ENCODE measurements around the gene SYNE1.
"Not testable (repeated sequence)": the region's sequence is repeated elsewhere in the genome, so short reads cannot be mapped to it uniquely, and the experiment has no call there.

The SYNE1 gene

DNA sequence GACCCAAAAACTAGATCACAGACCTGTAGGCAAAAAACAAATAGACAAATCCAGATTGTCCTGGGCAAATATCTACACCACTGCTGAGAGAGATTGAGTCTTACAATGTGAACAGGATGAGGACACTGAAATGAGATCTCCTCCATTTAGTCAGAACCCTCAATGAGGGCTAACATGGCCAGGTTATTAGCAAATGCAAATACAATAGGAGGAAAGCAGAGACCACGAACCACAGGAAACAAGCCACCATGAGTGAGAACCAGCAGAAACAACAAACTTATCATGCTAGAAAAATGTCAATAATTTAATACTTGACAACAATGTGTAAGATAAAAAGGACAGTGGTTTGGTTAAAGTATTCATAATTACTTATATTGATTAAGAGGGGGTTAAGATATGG lies 162.8 kb downstream of the SYNE1 start:
- no peak for DNase-seq

DNA sequence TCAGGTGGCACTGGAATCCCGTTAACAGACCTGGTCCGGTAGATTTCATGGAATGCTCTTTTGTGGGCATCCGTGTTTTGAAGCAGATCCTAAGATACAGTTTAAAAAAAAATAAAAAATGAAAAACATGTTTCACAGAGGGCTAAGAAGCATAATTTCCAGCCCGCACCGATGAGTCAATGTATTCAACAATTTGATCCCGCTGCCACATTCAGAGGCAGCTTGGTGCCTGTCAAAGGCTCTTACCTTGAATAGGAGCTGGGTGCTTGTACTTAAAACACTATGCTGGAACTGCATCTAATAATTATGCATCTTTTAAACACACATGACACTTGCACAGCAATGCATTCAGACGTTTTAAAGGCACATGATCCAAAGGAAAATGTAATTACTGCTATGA lies 164.8 kb downstream of the SYNE1 start:
- DNase-seq: no peak

DNA sequence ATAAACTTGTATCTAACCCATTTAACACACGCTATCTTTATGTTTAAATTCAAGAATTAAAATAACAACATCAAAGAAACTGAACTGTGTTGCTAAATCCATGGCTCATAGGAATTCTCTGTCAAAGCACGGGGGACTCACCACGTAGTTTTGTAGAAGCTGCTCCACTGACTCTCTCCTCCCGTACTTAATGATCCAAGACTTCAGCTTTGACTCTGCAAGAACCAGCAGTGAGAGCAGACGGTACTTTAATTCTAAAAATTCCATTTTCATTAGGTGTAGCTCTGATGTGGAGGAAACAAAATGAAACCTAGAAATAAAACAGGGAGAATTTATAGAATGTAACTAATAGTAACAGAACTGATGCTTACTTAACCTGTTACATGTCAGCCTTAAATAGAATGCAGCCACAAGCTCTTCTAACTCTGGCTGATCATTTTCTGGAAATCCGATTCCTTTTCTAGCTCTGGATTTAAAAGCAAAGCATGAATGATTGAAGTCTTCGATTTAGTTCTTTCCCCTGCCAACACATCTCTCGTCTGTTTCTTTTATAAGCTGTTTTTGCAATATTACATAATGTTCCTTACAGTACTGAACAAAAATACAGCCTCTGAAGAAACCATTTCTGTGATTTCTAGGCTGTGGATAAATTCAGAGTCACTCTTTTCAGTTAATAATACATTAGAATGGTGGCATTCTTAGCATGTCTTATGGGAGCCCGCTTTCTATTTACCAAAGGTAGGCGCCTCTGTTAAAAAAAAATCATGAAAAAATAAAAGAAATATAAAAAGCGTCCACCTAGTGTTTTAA lies 165.5 kb downstream of the SYNE1 start:
- DNase-seq: no peak

DNA sequence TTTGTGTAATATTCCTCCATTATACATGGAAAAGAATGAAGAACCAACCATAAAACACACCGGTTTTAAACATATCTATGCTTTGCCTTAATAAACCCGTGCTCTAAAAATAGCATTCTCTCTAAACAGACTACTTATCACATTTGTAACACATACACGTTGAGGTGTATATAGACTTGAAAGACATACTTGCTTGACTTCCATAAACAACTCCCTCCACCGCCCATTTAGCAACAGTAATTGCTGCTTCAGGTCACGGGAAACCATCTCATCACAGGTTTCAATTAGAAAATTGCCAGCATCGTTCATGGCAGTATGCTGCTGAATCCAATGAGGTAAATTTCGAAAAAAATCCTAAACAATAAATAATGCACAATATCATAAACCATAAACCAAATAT lies 174.0 kb downstream of the SYNE1 start:
- no peak for DNase-seq

DNA sequence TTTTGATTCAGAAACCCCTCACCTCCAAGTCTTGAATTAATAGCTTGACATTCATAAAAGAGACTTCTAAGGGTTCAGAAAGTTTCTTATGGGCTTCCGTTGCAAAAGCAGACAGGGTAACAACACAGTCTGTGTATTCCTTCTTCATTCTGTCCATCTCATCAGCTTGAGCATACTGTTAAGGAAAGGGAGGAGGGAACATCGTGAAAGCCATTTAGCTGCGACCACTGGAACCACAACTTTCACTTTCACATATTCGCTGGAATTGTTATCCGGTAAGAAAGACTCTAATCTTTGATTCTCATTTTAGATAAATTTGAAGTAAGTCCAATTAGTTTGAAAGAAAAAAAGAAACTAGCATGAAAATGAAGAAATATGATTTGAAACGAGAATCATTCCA lies 174.4 kb downstream of the SYNE1 start:
- no peak for DNase-seq

DNA sequence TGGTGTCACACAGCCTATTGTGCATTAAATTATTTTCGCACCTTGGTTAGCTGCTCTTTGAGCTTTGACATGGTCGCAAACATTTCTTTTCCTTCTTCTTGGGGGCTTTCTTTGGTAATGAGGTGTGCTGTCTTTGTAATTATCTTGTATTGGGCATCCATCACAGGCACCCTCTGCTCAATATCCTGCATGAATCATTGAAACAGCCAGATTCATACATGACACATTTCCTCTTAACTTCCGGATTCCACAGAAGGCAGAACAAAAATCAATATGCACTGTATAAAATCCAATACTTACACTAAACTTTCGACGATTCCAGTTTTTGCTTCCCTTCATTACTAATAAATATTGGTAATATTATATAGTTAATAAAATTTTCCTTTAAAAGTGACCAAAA lies 175.6 kb downstream of the SYNE1 start:
- no peak for DNase-seq

DNA sequence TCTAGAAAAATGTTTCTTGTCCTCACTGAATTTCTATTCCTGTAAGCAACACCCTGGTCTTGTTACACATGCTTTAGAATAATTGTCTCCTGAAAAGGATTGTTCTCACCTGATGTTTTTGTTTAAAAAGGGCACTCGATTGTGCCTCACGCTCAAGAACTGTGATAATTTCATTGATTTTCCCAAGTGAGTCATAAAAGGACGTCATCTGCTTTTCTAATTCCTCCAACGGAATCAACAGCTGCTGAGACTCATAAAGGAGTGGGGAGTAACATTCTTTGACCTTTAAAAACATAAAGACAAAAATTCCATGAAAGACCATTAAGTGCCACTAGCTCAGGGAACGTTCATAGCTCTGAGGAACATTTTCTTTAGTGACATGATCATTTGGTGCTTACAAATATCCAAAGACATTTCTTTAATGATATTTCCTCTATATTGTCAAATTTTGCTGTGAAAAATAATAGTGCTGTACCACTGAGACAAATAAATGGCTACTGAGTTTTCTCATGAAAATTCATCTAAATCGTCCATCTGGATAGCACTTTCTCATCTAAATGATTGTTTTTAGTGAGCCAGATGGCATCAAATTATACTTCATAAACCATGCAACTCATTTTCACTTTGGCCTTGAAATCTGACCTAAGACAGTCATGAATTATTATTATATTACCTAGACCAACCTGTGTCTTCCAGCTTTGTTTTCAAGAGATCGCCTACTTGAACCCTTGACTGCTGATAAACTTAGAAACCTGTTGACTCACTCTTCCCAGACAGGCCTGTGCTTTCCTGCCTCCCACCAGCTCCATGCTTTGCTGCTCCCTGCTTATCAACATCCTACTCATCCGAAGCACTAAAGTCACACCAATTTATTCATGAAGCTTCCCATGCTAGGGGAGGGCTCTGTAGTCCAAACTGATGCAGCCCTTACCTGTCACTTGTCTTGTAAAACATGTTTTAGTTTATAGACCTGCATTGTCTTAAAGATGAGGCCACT lies 178.2 kb downstream of the SYNE1 start:
- no peak for DNase-seq

DNA sequence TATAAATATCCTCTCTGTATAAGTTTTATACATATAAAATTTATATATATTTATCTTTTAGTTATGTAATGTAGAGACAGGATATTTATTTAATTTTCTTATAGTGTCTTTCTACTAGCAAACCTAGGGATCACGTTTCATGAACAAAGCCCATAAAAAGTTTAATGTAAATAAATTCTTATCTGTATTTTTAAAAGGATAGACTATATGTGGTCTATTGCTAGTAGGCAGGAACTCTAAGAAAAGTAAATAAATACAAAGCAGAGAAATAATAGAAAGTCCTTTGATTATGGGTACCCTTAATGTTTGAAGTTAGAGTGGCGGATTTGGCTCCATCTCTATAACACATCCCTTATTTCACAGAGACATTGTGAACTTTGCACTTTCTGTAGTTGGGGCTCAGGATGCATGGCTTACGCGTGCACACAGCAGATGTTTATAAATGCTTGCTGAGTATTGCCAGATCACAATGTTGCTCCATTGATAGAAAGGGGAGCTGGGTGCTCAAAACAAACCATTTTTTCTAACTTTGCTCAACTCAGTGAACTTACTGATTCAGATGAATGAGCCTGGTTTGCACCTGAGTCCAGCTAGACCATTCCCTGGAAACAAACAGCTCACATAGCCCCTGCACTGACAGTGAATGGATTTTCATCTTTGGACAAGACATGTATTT lies 179.1 kb downstream of the SYNE1 start:
- no peak for DNase-seq

DNA sequence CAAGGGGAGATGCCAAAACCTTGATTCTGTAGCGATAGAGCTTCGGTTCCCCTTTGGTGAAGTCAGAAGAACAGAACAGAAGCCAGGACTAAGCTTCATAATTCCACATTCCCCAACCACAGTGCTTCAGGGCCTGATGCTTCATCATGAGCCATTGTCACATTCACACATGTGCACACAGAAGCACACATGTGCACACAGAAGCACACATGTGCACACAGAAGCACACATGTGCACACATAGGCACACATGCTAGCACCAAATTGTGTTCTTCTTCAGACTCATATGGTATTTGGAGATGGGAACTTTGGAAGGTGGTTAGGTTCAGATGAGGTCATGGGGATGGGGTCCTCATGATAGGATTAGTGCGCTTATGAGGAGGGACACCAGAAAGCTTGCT lies 183.2 kb downstream of the SYNE1 start:
- DNase-seq: no peak

DNA sequence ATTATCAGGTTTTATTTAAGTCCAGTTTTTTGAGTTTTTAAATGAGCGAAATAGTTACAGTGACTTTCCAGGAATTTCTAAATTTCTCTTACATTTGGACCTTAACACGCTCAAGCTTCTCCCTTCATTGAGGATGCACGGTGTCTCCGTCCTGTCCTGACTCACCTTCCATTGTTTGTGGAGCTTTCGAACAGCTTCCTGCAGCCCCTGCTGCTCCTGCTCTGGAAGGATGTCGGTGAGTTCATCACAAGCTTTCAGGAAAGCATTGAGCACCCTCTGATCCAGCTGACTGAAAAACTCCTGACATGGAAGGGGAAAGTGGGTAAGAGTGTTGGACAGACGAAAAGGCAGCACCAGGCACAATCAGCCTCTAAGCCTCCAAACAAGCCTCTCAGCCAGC lies 183.7 kb downstream of the SYNE1 start:
- DNase-seq: no peak

DNA sequence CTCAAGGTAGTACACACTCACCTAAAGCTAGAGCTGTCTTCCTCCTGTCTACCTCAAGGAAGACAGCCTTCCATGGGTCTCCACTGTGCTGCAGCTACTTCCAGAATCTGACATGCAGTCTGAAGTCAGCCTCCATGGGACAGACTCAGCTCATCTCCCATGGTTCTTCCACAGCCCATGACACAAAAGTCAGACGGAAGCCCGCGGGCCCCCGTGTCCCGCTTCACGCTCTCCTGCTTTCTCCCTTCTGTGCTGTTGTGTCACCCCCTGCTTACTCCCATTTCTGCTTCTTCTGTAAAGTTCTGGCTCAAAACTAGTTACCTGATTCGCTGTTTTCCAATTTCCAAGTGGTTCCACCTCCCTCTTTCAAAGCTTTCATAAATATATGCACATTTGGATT lies 184.5 kb downstream of the SYNE1 start:
- no peak for DNase-seq

DNA sequence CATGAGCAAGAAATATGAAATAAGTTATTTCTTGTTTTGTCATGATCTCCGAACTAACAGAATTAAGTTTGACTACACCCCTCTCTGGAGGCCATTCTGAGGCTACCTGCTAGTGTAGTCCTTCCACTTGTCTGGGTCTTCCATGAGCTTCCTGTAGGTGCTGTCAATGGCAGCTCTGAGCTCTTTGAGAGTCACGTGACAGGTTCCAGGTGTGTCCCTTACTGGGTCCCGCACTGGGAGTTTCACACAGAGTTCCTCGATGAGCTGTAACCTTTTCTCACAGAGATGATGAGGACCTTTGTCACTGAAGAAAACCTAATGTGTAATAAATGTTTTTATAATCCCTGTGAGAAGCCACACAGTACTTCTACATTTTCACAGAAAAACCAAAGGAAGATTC lies 186.6 kb downstream of the SYNE1 start:
- DNase-seq: no peak

DNA sequence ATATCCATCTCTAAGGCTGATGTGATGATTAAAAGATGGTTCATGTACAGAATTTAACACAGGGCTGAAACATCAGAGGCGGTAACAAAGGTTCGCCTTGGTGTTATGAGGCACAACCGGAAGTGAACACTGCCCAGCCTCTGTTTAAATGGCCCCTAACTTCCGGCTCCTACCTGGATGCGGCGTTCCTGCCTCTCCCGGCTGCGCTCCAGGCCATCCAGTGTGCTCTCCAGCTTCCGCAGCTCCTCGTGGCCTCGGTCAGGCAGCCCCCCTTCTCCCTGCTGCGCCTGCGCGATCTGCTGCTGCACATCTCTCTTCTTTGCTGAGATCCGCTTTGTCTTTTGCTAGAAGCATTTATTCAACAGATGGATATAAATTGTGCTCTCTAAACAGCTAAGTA lies 195.3 kb downstream of the SYNE1 start:
- DNase-seq: no peak

DNA sequence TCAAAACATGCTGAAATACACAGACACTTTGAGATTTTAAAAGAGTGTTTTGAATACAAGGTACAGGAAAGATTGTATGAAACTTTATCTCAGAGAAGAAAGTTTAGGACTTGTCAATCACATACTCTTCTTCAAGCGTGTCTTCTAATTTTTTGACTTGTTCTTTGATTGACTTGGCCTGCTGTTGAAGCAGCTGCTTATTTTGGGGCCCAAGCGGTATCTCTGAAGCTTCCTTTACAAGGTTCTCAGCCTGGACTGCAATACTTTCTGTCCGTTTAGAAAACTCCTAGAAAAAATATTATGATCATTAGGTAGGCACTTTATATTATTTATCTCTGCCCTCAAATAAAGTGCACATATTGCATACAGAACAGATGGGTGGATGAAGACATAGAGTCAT lies 201.3 kb downstream of the SYNE1 start:
- DNase-seq: no peak

DNA sequence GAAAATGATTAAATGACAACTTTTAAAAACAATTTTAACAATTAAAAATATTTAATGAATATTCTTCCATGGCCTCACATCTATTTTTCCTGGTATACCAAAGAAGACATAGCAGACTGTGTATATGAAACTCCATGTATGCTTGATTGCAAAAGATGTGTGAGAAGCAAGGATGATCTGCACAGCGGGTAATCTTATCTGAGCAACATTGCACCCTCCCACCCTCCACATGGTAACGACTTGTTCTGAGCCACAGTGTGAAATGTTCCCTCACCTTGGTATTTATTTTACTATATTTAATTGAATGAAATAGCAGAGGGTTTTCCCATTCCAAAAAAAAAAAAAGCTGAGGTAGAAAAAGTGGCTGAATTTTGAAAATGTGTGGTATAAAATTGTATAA lies 204.4 kb downstream of the SYNE1 start:
- no peak for DNase-seq

DNA sequence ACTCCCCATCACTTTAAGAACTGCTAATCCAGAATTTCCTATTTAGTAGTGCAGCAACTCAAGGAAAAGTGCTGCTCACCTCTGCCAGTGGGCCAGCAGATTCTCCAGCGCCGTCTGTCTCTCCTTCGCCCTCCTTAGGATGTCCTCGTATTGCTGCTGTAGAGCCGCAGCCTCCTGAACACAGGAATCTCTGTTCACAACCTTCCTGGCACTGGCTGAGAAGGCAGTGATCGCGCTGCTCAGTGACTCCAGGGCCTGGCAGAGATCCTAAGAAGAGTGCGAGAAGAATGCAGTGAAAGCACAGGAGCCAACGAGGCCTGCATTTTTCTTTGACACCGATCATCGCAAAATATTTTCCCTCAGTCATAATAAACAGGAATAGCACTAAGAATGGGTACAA lies 209.0 kb downstream of the SYNE1 start:
- no peak for DNase-seq

DNA sequence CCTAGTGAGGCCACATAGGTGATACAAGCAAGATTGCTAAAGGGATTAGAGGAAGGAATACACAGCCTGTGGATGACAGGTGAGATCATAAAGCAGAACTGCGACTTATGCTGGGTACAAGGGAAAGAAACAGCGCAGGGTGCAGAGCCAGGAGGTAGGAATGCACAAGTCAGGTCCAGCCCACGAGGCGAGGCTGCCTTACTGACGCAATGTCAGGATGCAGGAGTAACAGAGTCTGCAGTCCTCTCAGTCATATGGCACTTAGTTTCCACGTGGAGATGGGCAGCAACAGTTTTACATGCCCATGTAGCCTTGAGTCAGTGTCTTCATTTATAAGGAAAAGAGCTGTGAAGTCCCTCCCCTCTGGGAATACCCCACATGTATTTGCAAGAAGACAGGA lies 210.9 kb downstream of the SYNE1 start:
- no peak for DNase-seq

DNA sequence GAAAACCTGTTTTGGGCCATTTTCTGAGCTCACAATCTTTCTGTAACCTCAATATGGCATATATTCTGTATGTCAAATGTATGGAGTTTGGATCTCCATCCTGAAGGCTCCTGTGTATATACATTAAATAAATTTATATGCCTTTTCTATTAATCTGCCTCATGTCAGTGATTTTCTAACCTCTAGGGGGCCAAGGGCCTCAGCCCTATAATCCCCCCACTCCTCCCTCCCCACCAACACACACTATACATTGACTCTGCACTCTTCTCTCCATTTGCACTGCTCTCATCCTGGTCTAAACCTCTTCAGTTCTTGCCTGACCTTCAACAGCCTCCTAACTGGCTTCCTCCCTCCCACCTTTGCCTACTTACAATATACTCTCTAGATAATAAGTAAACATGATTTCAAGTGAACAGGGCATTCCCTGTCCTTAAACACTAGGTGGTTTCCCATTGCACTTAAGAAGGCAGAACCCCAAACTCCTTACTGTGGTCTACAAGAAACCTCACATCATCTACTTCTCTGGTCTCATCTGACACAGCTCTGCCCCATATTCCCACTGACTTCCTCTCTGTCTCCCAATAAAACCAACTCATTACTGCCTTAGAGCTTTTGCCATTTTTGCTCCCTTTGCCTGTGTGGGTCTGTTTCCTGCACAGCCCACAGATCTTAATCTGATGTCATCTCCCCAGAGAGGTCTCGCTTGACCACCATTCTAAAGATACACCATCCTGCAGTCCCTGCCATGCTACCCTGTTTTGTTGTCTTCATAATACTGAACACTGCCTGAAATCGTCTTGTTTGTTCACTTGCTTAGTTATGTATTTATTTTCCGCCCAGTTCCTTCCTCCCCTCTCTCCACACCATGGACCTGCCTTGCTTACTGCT lies 213.7 kb downstream of the SYNE1 start:
- no peak for DNase-seq

DNA sequence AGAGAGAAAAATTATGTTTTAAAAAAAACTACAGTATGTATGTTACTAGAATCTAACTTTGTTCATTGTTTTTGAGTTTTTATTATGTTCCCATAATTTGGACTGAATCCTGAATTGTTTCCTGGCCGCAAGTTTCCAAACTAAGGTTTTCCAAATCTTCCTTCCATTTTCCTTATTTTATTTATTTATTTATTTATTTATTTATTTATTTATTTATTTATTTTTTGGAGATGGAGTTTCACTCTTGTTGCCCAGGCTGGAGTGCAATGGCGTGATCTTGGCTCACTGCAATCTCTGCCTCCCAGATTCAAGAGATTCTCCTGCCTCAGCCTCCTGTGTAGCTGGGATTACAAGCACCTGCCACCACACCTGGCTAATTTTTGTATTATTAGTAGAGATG lies 215.7 kb downstream of the SYNE1 start:
- DNase-seq: not testable (repeated sequence)

DNA sequence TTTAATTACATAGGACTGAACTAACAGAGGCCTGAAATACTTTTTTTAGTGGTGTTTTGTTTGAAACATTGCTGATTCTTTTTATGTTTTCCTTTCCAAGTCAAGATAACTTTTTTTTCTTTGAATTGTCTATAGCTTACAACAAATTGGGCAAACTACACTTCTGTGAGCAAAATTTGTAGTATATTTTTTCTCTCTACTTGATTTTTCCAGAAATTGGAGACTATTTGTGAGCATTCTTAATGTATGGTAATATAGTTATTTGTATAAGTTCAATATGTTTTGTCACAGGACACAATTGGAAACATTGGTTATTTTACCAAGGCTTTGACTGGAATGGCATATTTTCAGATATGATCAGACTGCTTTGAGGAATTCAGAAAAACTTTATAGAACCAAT lies 216.5 kb downstream of the SYNE1 start:
- DNase-seq: no peak

DNA sequence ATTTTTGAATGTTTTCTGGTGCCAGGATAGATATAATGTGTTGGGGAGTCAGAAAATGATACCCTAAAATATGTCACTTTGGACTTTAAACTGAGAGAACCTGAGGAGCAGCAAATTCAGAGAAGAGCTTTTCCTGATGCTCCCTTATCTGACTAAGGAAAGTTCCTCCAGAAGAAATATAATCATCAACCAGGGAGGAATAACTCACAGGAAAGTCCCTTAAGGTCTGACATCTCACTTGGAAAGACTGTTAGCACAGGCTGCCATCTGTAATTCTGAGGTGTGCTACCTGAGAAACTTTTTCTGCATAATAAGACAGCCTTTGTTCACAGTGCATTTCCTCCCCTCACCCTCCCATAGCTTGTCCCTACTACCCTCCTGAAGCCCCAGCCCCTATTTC lies 218.6 kb downstream of the SYNE1 start:
- no peak for DNase-seq

DNA sequence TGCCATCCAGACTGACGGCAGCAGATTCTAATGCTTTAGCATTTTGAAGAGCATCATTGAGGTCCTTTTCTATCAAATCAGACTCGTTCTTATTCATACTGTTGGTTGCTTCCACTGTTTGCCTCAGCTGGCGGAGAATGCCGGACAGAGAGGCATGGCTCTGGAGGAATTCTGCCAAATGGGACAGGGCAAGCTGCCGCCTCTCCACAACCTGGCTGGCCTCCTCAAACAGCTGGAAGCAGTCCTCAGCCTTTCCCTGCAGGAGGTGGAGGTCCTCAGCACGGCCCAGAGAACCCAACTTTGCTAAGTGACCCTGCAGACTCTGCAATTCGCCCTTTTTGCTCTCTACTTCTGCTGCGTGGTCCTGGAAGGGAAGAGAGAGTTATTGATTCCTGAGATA lies 220.5 kb downstream of the SYNE1 start:
- DNase-seq: no peak

Measured in CD4-positive, alpha-beta T cell treated with Interleukin-12 subunit alpha and Interleukin-12 subunit beta, for 1 hour (primary cell).